GM12873 (cell line): ENCODE measurements around the gene TMEM25.

Source experiments
- TF ChIP-seq, protein P1 (sequence below): IDR thresholded peaks from 2 replicates; pipeline ENCODE4 v1.5.1; 2012; ENCODE audit warnings: low read depth, mild to moderate bottlenecking, moderate library complexity, low read length, control low read depth; ENCODE audit not compliant: insufficient read depth; ENCODE audit errors: missing control alignments

Gene TMEM25

GRCh38 chr11:118547132-118547531 is 16.1 kb downstream of the TMEM25 start:
- TF ChIP-seq, protein P1, sequence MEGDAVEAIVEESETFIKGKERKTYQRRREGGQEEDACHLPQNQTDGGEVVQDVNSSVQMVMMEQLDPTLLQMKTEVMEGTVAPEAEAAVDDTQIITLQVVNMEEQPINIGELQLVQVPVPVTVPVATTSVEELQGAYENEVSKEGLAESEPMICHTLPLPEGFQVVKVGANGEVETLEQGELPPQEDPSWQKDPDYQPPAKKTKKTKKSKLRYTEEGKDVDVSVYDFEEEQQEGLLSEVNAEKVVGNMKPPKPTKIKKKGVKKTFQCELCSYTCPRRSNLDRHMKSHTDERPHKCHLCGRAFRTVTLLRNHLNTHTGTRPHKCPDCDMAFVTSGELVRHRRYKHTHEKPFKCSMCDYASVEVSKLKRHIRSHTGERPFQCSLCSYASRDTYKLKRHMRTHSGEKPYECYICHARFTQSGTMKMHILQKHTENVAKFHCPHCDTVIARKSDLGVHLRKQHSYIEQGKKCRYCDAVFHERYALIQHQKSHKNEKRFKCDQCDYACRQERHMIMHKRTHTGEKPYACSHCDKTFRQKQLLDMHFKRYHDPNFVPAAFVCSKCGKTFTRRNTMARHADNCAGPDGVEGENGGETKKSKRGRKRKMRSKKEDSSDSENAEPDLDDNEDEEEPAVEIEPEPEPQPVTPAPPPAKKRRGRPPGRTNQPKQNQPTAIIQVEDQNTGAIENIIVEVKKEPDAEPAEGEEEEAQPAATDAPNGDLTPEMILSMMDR = no peak

GRCh38 chr11:118552341-118552740 is 21.3 kb downstream of the TMEM25 start:
- TF ChIP-seq, protein P1 = no peak

GRCh38 chr11:118560806-118561205 is 29.8 kb downstream of the TMEM25 start:
- TF ChIP-seq, protein P1 = no peak

- TF ChIP-seq, protein P1 = no peak
These were observed 34.1 kb downstream of the TMEM25 start for GRCh38 chr11:118565051-118565450.

DNA sequence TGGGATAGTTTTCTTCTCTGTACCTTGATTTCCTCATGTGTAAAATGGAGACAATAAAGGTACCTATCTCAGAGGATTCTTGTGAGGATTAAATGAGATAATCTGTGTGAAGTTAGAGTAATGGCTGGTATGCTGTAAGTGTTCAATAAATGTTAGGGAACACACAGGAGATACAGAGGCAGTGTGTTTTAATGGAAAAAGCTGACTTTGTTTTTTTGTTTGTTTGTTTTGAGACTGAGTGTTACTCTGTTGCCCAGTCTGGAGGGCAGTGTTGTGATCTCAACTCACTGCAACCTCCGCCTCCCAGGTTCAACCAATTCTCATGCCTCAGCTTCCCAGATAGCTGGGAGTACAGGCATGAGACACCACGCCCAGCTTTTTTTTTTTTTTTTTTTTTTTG is 38.7 kb downstream of the TMEM25 start:
- TF ChIP-seq, protein P1 = no peak

GRCh38 chr11:118570787-118571186 is 39.8 kb downstream of the TMEM25 start:
- TF ChIP-seq, protein P1 = no peak

- TF ChIP-seq, protein P1 = no peak
These were observed 41.3 kb downstream of the TMEM25 start, which contains the start of gene ARCN1 for GRCh38 chr11:118572061-118572980. TSS of gene ARCN1 (plus strand) at chr11:118572409. CDS start at chr11:118572548, 139 bp downstream.
